ENCODE data around the gene PDE9A. TPM values are rescaled to one million over a fixed set of nuclear protein-coding genes. Genes with fewer than 3 reads are reported as not detected.

Gene PDE9A
- total and polyA plus RNA-seq, 4 donors, result 2.6 to 16.2 (median 7.8) TPM

DNA sequence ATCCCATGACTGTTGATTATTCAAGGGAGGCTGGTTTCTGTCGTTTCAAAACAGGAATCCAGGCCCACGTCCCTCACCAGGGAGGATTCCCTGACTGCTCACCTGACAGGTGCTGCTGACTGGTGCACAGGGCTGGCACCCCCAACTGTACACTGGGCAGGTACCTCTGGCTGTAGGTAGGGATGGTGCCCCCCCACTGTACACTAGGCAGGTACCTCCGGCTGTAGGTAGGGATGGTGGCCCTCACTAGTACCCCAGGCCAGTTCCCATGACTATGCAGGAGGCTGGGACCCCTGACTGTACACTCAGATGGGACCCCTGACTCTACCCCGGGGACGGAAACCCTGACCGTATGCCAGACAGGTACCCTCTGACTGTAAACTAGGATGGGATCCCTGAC, 33.6 kb upstream of the PDE9A start:
- Histone ChIP-seq H3K4me3 (ENCODE audit: low read length in 2 of 2) (no peak overlapping the region), H3K4me1 (ENCODE audit: control insufficient read depth in 1 of 2, insufficient read depth in 2 of 2, low read length in 2 of 2) (no peaks in the 10 kb centered on the region), H3K27ac (ENCODE audit: low read depth in 1 of 2, low read length in 2 of 2) (no peak overlapping the region), H3K9me3 (ENCODE audit: control insufficient read depth, low read length) (no peaks in the 10 kb centered on the region), H3K36me3 (ENCODE audit: control insufficient read depth in 1 of 2, insufficient read depth in 2 of 2, low read length in 1 of 2) (no peaks in the 10 kb centered on the region), H3K27me3 (ENCODE audit: control insufficient read depth in 1 of 2, insufficient read depth in 2 of 2, low read length in 1 of 2) (no peaks in the 10 kb centered on the region)
- intact Hi-C loops (cut with DNase I), result no loop called here
- no peak for DNase-seq
- 83 to 86% methylated on average over 6 of the region's 6 CpGs for WGBS, 2 donors
- no peak for ATAC-seq (ENCODE audit: low FRiP score)

- ATAC-seq (ENCODE audit: low FRiP score) (no peak), DNase-seq (peak in 1 of 2 donors; percentile 73)
- Histone ChIP-seq H3K9me3 (ENCODE audit: control insufficient read depth, low read length) (no peaks in the 10 kb centered on the region), H3K4me3 (ENCODE audit: low read length in 2 of 2) (no peak overlapping the region), H3K4me1 (ENCODE audit: control insufficient read depth in 1 of 2, insufficient read depth in 2 of 2, low read length in 2 of 2) (no peaks in the 10 kb centered on the region), H3K36me3 (ENCODE audit: control insufficient read depth in 1 of 2, insufficient read depth in 2 of 2, low read length in 1 of 2) (no peaks in the 10 kb centered on the region), H3K27me3 (ENCODE audit: control insufficient read depth in 1 of 2, insufficient read depth in 2 of 2, low read length in 1 of 2) (no peaks in the 10 kb centered on the region), H3K27ac (ENCODE audit: low read depth in 1 of 2, low read length in 2 of 2) (no peak overlapping the region)
- 55 to 60% methylated on average over 15 of the region's 15 CpGs for WGBS, 2 donors
- intact Hi-C loops (cut with DNase I), result no loop called here
Measured at GRCh38 chr21:42621166-42621818, 32.1 kb upstream of the PDE9A start.

- Histone ChIP-seq H3K27me3 (ENCODE audit: control insufficient read depth in 1 of 2, insufficient read depth in 2 of 2, low read length in 1 of 2) (no peaks in the 10 kb centered on the region), H3K36me3 (ENCODE audit: control insufficient read depth in 1 of 2, insufficient read depth in 2 of 2, low read length in 1 of 2) (no peaks in the 10 kb centered on the region)
- intact Hi-C loops (cut with DNase I), result no loop called here
Measured at GRCh38 chr21:42621819-42622177, 31.6 kb upstream of the PDE9A start.

GRCh38 chr21:42622284-42622683, 31.1 kb upstream of the PDE9A start:
- no peaks in the 10 kb centered on the region for H3K4me1 ChIP-seq (ENCODE audit: control insufficient read depth in 1 of 2, insufficient read depth in 2 of 2, low read length in 2 of 2)
- no peak overlapping the region for H3K27ac ChIP-seq (ENCODE audit: low read depth in 1 of 2, low read length in 2 of 2)
- no peak overlapping the region for H3K4me3 ChIP-seq (ENCODE audit: low read length in 2 of 2)
- DNase-seq (peak in 1 of 2 donors; percentile 22), ATAC-seq (ENCODE audit: low FRiP score) (no peak)
- no peaks in the 10 kb centered on the region for H3K27me3 ChIP-seq (ENCODE audit: control insufficient read depth in 1 of 2, insufficient read depth in 2 of 2, low read length in 1 of 2)
- WGBS, 2 donors, result 65 to 70% methylated on average over 7 of the region's 7 CpGs
- no peaks in the 10 kb centered on the region for H3K9me3 ChIP-seq (ENCODE audit: control insufficient read depth, low read length)
- no peaks in the 10 kb centered on the region for H3K36me3 ChIP-seq (ENCODE audit: control insufficient read depth in 1 of 2, insufficient read depth in 2 of 2, low read length in 1 of 2)
- intact Hi-C loops (cut with DNase I), result no loop called here

More at GRCh38 chr21:42621819-42622177, 31.6 kb upstream of the PDE9A start:
- ATAC-seq (ENCODE audit: low FRiP score) (no peak), DNase-seq (no peak)
- no peaks in the 10 kb centered on the region for H3K9me3 ChIP-seq (ENCODE audit: control insufficient read depth, low read length)
- 22 to 32% methylated on average over 9 of the region's 9 CpGs for WGBS, 2 donors
- H3K27ac ChIP-seq (ENCODE audit: low read depth in 1 of 2, low read length in 2 of 2), result no peak overlapping the region
- no peaks in the 10 kb centered on the region for H3K4me1 ChIP-seq (ENCODE audit: control insufficient read depth in 1 of 2, insufficient read depth in 2 of 2, low read length in 2 of 2)
- H3K4me3 ChIP-seq (ENCODE audit: low read length in 2 of 2), result no peak overlapping the region

GRCh38 chr21:42623694-42624093, 29.7 kb upstream of the PDE9A start:
- Histone ChIP-seq H3K4me1 (ENCODE audit: control insufficient read depth in 1 of 2, insufficient read depth in 2 of 2, low read length in 2 of 2) (no peaks in the 10 kb centered on the region), H3K36me3 (ENCODE audit: control insufficient read depth in 1 of 2, insufficient read depth in 2 of 2, low read length in 1 of 2) (no peaks in the 10 kb centered on the region), H3K4me3 (ENCODE audit: low read length in 2 of 2) (no peak overlapping the region), H3K9me3 (ENCODE audit: control insufficient read depth, low read length) (no peaks in the 10 kb centered on the region), H3K27ac (ENCODE audit: low read depth in 1 of 2, low read length in 2 of 2) (no peak overlapping the region), H3K27me3 (ENCODE audit: control insufficient read depth in 1 of 2, insufficient read depth in 2 of 2, low read length in 1 of 2) (no peaks in the 10 kb centered on the region)
- intact Hi-C loops (cut with DNase I), result no loop called here
- WGBS, 2 donors, result 61 to 78% methylated on average over 7 of the region's 7 CpGs
- ATAC-seq (ENCODE audit: low FRiP score), result no peak
- peak in 1 of 2 donors; percentile 14 for DNase-seq

DNA sequence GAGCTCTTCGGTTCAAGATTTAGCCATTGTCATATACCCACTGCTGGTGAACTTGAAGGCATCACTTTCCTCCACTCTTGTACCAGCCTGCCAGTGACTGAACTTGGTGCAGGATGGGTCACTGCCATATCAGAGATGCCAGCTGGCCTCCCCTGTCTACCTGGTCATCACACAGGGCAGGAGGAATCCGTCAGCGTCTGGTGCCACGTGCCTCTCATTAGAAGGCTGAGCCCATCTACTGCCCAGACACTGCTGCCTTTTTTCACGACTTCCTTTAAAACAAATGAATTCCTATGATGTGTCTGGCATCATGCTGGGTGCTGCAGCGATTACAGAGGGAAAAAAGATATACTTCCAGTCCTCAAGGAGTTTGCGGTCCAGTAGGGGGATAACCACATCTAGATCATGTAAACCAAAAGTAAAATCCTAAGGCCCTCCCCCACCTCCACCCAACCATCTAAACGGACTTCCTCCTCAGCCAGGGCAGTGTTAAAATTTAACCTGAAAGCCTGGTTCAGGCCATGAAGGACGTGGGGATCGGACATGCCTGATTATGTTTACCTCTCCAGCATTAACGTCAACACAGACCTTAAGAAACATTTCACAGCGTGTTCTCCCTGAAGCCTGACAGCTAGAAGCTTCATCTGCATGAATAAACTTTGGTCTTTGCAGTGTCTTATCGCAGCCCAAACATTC, 29.2 kb upstream of the PDE9A start:
- Histone ChIP-seq H3K36me3 (ENCODE audit: control insufficient read depth in 1 of 2, insufficient read depth in 2 of 2, low read length in 1 of 2) (no peaks in the 10 kb centered on the region), H3K4me1 (ENCODE audit: control insufficient read depth in 1 of 2, insufficient read depth in 2 of 2, low read length in 2 of 2) (no peaks in the 10 kb centered on the region), H3K9me3 (ENCODE audit: control insufficient read depth, low read length) (no peaks in the 10 kb centered on the region), H3K4me3 (ENCODE audit: low read length in 2 of 2) (no peak overlapping the region), H3K27me3 (ENCODE audit: control insufficient read depth in 1 of 2, insufficient read depth in 2 of 2, low read length in 1 of 2) (no peaks in the 10 kb centered on the region), H3K27ac (ENCODE audit: low read depth in 1 of 2, low read length in 2 of 2) (no peak overlapping the region)
- no peak for ATAC-seq (ENCODE audit: low FRiP score)
- peak in 1 of 2 donors; percentile 26 for DNase-seq
- 47 to 48% methylated on average over 13 of the region's 13 CpGs for WGBS, 2 donors
- intact Hi-C loops (cut with DNase I), result no loop called here

DNA sequence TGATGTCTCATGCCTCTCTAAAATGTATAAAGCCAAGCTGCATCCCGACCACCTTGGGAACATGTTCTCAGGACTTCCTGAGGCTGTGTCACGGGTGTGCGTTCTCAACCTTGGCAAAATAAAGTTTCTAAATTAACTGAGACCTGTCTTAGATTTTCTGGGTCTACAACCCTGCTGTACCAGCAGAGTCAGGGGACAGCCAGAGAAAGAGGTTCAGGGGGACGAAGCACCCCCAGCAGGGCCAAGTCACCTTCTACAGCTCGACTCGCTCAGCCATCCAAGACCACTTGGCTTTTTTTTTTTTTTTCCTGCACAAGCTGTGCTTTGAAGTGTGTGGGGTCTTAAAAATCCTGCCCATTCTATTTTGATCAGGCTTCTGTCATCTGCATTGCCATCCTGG, 28.5 kb upstream of the PDE9A start:
- intact Hi-C loops (cut with DNase I), result no loop called here

GRCh38 chr21:42626171-42626570, 27.2 kb upstream of the PDE9A start:
- WGBS, 2 donors, result 87 to 90% methylated on average over 14 of the region's 14 CpGs
- DNase-seq (peak in 1 of 2 donors; percentile 32), ATAC-seq (ENCODE audit: low FRiP score) (no peak)
- Histone ChIP-seq H3K4me1 (ENCODE audit: control insufficient read depth in 1 of 2, insufficient read depth in 2 of 2, low read length in 2 of 2) (no peaks in the 10 kb centered on the region), H3K9me3 (ENCODE audit: control insufficient read depth, low read length) (no peaks in the 10 kb centered on the region), H3K4me3 (ENCODE audit: low read length in 2 of 2) (no peak overlapping the region), H3K27me3 (ENCODE audit: control insufficient read depth in 1 of 2, insufficient read depth in 2 of 2, low read length in 1 of 2) (no peaks in the 10 kb centered on the region), H3K27ac (ENCODE audit: low read depth in 1 of 2, low read length in 2 of 2) (no peak overlapping the region), H3K36me3 (ENCODE audit: control insufficient read depth in 1 of 2, insufficient read depth in 2 of 2, low read length in 1 of 2) (no peaks in the 10 kb centered on the region)
- intact Hi-C loops (cut with DNase I), result no loop called here

More for the DNA sequence above, 28.5 kb upstream of the PDE9A start:
- H3K27me3 ChIP-seq (ENCODE audit: control insufficient read depth in 1 of 2, insufficient read depth in 2 of 2, low read length in 1 of 2), result no peaks in the 10 kb centered on the region
- DNase-seq (peak in 1 of 2 donors; percentile 6), ATAC-seq (ENCODE audit: low FRiP score) (no peak)
- WGBS, 2 donors, result 73 to 76% methylated on average over 6 of the region's 6 CpGs
- H3K4me1 ChIP-seq (ENCODE audit: control insufficient read depth in 1 of 2, insufficient read depth in 2 of 2, low read length in 2 of 2), result no peaks in the 10 kb centered on the region
- H3K4me3 ChIP-seq (ENCODE audit: low read length in 2 of 2), result no peak overlapping the region
- no peak overlapping the region for H3K27ac ChIP-seq (ENCODE audit: low read depth in 1 of 2, low read length in 2 of 2)
- no peaks in the 10 kb centered on the region for H3K9me3 ChIP-seq (ENCODE audit: control insufficient read depth, low read length)
- H3K36me3 ChIP-seq (ENCODE audit: control insufficient read depth in 1 of 2, insufficient read depth in 2 of 2, low read length in 1 of 2), result no peaks in the 10 kb centered on the region
